NOMO-1 treated with dmso at 0.1 percent for 144 hours (cell line): ENCODE measurements around the gene SCAMP3.
"Not testable (repeated sequence)": the region's sequence is repeated elsewhere in the genome, so short reads cannot be mapped to it uniquely, and the experiment has no call there.

Experiments used
- DNase-seq: peaks from one replicate; lab custom pipeline; 2025; ENCODE audit not compliant: unreplicated experiment; lab: John Stamatoyannopoulos, UW

SCAMP3 gene

DNA sequence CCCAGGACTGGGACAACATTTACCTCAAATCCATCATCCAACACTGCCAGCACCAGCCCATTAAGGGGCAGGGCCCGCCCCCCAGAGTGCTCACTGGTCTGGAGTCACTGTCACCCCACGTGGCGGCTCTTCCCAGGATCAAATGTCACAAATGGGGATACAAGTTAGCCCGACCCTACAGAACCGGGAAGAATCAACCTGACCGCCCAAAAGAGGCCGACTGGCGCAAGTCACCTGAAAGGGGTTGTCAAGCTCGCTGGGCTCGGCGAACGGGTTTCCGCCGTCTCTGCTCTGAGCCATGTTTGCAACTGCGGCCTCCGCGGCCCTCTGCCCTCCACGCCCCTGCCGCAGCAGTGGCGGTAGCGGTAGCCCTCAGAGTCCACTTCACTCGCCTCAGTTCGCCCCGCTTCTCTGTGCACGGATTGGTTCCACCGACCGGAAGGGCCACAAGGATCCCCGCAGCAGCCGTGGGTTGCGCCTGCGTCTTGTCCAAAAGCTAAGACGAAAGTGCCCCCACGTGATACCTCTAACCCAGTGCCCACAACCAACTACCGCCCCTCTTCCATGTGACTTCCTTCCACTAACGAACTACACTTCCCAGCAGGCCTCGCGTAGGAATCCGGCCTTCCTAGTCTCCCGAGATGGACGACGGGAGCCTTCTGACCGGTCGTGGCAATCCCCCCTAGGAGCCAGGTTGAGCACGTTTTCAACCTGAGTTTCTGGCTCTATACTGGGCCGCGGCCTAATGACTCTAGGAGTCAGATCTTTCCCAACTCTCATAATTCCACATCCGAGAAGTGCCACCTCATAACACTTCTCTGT, at the start of gene SCAMP3:
SCAMP3 (minus strand) TSS at position 509 of the 822 bp plus-strand sequence; CDS start at position 300, 209 bp downstream.
- DNase-seq: peak; percentile 92

- DNase-seq: no peak
Measured at GRCh38 chr1:155309423-155310021, 47.4 kb upstream of the SCAMP3 start.

- peak; percentile 99 for DNase-seq
Measured at GRCh38 chr1:155308493-155309422, 46.6 kb upstream of the SCAMP3 start, which contains the start of gene FDPS. TSS of gene FDPS (plus strand) at chr1:155308866. CDS start at chr1:155309790, 924 bp downstream.

DNA sequence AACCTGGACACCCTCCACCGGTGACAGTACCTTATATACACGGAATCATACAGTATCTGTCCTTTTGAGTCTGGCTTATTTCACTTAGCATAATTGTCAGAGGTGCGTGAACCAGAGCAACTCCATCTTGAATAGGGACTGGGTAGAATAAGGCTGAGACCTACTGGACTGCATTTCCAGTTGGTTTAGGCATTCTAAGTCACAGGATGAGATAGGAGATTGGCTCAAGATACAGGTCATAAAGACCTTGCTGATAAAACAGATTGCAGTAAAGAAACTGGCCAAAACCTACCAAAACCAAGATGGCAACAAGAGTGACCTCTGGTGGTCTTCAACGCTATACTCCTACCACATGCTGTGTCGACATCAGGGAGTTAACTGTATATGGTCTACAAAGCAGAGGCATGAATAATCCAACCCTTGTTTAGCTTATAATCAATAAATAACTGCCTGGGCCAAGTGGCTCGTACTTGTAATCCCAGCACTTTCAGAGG, 45.1 kb upstream of the SCAMP3 start:
- no peak for DNase-seq

- no peak for DNase-seq
Measured at GRCh38 chr1:155305881-155306391, 43.8 kb upstream of the SCAMP3 start.

DNA sequence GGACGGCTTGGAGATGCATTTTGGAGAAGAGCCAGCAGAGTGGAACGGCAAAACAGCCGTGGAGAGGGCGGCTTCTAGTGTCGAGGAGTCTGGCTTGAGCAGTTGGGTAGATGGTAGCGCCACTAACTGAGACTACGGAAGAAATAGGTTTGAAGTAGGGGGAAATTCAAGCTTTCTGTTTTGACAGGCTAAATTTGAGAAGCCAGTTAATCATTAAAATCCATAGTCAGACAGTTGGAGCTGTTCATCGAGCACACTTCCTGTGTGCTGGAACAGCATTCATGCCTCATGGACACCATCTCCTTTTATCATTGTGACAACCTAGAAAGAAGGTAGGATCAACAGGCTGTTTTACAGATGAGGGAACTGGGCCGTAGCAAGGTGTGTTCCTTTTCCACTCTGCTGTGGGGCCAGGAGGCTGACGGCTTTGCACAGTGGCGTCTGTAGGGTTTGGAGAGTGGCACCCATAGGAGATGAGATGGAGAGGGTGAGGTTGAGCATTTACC, 42.5 kb upstream of the SCAMP3 start:
- DNase-seq: no peak

DNA sequence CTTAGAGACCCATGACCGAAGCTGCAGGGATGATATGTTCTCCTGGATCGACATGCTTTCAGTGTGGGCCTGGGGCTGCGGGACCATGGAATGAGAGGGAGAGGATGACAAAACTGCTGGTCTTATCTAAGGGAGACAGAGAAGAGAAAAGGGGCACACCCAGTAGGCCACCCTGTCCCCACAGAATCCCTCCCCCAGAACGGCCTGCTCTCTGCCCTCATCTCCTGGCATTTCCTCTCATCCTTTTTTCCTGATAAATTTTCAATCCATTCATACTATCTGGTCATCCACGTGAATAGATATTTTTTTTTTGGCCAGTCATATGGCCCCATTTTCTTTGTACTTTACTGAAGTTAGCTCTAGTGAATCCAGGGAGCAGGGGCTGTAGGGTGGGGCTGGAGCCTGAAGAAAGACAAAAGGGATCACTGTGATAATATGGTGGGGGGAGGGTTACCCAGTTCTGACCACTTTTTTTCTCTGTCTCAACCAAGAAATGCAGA, 39.2 kb upstream of the SCAMP3 start, which contains the start of gene PKLR:
PKLR (minus strand) TSS at position 97 of the 500 bp plus-strand sequence; CDS start at position 54, 43 bp downstream.
- no peak for DNase-seq

DNA sequence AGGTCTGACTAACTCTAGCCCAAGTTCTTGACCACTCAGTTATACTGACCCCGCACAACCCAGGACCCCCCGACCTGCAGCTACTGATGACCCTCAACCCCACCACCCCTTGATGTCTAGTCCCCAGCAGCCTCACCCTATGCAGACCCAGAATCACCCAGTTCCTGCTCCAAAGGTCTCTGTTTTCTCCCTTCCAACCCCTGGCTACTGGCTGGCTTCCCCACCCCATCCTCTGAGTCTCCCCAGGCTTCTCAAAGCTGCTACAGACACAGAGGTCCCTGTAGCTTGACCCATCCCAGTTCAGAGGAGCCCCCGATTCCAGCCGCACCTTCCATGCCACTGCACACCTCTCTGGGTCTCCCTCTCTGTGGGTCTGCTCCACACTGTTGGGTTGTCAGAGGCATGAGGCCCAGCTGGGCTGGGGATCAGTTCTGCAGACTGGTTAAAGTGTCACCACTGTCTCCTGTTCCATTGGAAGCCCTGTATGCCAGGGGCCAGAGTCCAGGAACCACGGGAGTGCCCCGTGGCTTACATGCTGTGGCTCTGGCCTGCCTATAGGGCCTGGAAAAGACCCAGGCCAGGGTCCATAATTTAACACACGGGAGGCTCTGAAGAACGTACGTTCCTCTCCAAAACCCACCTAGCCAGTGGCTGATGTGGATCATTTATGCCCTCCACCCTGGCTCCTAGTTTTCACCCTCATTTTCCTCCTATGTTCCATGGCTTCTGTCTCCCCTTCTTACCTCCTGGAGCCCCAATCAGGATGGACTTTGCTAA, 38.6 kb upstream of the SCAMP3 start:
- no peak for DNase-seq

- no peak for DNase-seq
Measured at GRCh38 chr1:155300024-155300423, 37.9 kb upstream of the SCAMP3 start.

DNA sequence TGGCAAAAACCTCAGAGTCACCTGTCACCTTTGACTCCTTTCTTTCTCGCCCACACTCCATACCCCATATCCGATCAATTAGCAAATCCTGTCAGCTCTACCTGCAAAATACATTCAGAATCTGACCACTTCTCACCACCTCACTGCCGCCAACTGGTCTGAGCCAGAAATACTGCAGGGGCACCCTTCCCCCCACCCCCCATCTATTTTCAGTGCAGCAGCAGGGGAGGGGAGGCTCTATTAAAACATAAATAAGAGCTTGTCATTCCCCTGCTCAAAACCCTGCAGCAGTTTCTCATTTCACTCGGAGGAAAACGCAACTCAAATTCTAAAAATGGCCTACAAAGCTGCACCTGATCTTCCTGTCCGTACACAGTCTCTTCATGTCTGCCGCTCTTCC, 35.2 kb upstream of the SCAMP3 start:
- no peak for DNase-seq

DNA sequence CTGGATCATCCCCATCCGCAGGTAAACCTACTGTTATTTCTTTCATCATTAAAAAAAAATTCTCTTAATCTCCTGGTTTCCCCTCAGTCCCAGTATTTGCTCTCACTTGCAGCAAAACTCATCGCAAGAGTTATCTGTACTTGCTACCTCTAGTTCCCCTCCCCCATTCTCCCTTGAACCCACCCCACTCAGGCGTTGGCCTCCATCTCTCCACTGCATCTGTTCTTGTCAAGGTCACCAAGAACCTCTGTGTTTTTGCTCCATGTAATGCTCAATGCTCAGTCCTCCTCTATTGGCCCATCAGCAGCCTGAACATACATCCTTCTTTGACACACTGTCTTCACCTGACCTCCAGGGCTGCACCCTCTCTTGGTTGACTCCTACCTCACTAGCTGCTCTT, 34.5 kb upstream of the SCAMP3 start:
- no peak for DNase-seq

DNA sequence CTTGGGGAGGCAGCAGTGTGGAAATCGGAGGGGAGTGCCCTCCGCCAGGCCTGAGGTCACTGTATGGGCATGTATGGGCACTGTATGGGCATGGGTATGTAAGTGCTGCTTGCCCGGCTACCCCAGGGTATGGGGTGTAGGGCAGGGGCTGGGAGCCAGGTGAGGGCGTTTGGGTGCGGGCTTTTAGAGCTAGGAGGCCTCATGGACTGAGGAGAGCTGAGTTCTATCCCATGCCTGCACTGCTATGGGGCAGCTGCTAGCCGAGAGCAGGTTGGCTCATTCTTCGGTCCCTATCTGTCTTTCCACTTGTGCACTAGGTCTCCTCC, 33.7 kb upstream of the SCAMP3 start:
- no peak for DNase-seq

DNA sequence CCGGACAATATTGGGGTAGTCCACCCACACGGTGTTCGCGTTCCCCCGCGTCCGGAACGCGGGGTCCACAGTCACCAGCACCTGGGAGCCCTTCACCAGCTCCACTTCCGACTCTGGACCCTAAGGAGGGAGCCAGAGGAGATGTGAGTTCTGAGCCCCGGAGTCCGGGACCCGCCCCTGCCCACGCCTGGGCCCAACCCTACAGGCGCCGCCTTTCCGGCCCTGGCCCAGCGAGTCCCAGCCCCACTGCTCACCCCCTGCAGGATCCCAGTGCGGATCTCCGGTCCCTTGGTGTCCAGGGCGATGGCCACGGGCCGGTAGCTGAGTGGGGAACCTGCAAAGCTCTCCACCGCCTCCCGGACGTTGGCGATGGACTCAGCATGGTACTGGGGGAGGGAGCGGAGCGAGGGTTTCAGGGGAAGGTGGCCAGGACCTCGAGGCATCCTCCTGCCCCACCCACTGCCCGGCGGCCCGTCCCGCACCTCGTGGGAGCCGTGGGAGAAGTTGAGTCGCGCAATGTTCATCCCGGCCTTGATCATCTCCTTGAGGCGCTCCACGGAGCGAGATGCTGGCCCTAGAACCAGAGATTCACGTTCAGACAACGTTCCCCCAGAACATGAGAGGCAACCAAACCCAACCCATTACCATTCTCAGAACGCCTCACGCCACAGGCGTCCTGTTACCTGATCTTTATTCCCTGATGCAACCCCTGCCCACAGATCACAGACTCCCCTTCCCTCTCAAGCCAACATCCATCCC, 33.2 kb upstream of the SCAMP3 start:
- DNase-seq: no peak

GRCh38 chr1:155294520-155295182, 32.5 kb upstream of the SCAMP3 start:
- DNase-seq: no peak

- DNase-seq: no peak
Measured at GRCh38 chr1:155293086-155293749, 31.1 kb upstream of the SCAMP3 start.

DNA sequence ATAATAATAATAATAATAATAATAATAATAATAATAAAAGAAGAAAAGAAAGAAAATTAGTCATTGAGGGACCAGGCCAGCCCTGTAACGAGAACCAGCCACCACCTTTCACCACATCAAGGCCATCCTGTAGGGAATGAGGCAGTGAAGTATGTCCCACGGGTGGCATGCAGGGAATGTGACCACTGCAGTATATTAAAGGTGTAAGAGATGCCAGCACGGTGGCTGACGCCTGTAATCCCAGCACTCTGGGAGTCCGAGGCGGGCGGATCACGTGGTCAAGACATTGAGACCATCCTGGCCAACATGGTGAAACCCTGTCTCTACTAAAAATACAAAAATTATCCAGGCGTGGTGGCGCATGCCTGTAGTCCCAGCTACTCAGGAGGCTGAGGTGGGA, 28.8 kb upstream of the SCAMP3 start:
- DNase-seq: not testable (repeated sequence)

- DNase-seq: no peak
Measured at GRCh38 chr1:155287987-155288543, 25.9 kb upstream of the SCAMP3 start.

GRCh38 chr1:155286544-155286943, 24.4 kb upstream of the SCAMP3 start:
- DNase-seq: no peak
